Occipital lobe (tissue), 2 donors: ENCODE results near the gene DNM2. TPM values are rescaled to one million over a fixed set of nuclear protein-coding genes. Genes with fewer than 3 reads are reported as not detected.
"Not testable (repeated sequence)": the region's sequence is repeated elsewhere in the genome, so short reads cannot be mapped to it uniquely, and the experiment has no call there.

Source experiments
- DNase-seq: peaks from one replicate; lab custom pipeline; 2025; lab: John Stamatoyannopoulos, UW
- total RNA-seq: library from RNA; depleted of rRNA; stranded (reverse); fragments of >200 nt; gene quantifications from one replicate; pipeline ENCODE4 v1.2.3, GENCODE V29; 2014

DNM2 gene
- total RNA-seq, 1 donor from 2014 or later = 34.0 TPM

- DNase-seq = no peak
These were observed 33.5 kb downstream of the DNM2 start for GRCh38 chr19:10751109-10751953.

- peak; percentile 81 for DNase-seq
These were observed 34.5 kb downstream of the DNM2 start for GRCh38 chr19:10752237-10752912.

DNA sequence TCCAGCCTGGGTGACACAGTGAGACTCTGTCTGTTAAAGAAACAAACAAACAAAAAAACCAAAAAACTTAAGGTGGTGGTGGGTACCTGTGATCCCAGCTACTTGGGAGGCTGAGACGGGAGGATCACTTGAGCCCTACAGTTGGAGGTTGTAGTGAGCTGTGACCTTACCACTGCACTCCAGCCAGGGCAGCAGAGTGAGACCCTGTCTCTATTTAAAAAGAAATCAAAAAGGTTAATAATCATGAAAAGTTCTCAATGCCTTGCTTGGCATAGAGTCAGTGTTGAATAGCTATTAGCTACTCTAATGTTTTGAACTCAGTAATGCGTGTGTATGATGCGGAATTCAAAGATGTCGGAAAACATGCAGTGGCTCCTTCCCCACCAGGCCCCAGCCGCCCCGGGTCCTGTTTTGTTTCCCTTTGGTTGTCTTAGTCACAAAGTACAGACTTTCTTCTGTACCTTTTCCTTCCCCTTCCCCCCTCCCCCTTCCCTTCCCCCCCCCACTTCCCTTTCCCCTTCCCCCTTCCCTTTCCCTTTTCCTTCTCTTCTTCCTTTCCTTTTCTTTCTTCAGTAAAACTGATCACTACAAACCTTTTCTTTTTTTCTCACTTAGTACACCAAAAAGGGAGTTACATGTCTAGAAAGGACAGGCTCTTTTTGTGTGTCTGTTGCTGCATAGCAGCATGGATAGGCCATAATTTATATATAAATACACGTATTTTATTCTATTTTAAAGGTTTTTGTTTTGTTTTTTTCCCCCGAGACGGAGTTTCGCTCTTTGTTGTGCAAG, 35.2 kb downstream of the DNM2 start:
- no peak for DNase-seq

DNA sequence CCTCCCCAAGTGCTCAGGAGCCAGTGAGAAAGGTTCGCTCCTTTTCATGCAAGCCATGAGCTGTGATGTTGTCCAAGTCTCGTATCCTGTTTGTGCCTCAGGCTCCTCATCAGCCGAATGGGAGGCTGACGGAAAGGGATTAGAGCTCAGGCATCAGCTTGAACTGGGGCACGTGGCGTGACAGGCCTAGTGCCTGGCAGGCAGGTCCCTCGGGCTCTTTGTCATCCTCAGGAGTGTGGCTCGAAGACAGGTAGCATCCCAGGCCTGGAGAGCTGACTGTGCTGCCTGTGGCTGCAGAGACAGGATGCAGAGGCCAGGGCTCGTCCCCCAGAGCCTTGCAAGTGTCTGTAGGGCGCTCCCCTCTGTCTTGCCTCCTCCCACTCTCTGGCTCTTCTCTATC, 38.5 kb downstream of the DNM2 start:
- DNase-seq = no peak

GRCh38 chr19:10756791-10757190, 38.9 kb downstream of the DNM2 start:
- no peak for DNase-seq

GRCh38 chr19:10758050-10758449, 40.2 kb downstream of the DNM2 start:
- not testable (repeated sequence) for DNase-seq

- no peak for DNase-seq
These were observed 41.1 kb downstream of the DNM2 start for GRCh38 chr19:10758978-10759377.

- no peak for DNase-seq
These were observed 42.5 kb downstream of the DNM2 start for GRCh38 chr19:10760273-10760944.

- DNase-seq = no peak
These were observed 43.8 kb downstream of the DNM2 start for GRCh38 chr19:10761443-10762250.

- no peak for DNase-seq
These were observed 44.8 kb downstream of the DNM2 start for GRCh38 chr19:10762656-10763055.

DNA sequence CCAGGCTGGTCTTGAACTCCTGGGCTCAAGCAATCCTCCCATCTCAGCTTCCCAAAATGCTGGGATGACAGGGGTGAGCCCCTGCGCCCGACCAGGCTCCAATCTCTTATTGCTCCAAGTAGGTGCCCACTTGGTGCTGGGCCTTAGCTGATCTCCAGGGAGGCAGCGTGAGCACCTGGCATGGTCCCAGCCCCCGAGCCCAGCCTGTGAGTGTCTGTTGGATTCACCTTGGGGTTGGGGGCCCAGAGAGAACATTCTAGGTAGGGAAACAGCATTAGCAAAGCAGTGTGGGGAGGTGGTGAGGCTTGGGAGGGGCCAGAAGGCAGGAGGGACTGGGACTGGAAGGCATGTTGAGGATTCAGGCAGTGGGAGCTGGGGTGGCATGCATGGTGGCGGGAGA, 45.5 kb downstream of the DNM2 start:
- DNase-seq = no peak

DNA sequence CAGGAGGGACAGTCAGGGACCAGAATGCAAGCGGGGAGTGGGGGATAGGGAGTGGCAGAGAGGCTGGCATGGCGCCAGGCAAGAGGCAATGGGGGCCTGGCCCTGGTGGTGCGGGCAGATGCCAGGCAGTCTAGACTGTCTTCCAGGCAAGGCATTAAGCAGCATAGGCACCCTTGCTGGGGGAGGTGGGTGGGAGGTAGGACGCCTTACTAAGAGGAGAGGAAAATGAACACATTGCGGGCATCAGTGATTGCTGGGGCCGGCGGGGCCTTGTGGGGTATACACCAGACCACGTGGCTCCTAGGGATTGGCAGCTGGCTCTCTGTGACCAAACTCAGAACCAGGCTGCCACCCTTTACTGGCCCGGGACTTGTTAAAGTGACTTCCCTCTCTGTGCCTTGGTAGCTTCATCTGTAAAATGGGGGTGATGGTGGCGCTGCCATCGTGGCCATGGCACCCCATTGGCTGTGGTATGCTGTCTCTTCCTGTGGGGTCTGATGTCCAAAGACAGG, 46.0 kb downstream of the DNM2 start:
- no peak for DNase-seq

- no peak for DNase-seq
These were observed 46.5 kb downstream of the DNM2 start for GRCh38 chr19:10764340-10764894.

GRCh38 chr19:10766049-10766623, 48.3 kb downstream of the DNM2 start:
- DNase-seq = no peak

DNA sequence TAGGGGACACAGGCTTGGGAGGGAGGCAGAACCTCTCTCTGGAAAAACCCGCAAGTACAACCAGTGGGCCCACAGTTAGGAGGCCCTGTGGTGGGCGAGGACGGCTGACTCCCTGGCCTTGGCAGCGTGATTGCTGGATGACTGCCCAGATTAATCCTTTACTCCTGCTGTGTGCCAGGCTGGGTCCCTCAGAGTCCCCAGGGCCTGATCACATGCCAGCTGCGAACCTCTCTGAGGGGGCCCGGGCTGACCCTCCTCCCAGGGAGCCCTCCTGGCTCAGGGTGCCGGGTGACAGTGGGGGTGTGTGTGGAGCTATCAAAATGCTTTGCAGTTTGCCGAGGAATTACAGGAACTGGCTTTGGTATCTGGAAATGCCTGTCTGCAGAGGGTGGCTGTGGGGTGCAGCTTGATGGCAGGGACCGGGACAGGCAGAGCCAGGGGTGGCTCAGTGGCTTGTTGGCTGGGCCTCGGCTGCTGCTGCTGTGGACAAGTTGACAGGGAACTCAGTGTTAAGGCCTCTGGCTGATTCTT, 48.9 kb downstream of the DNM2 start:
- no peak for DNase-seq

GRCh38 chr19:10767726-10768125, 49.8 kb downstream of the DNM2 start:
- no peak for DNase-seq

GRCh38 chr19:10768369-10768768, 50.5 kb downstream of the DNM2 start:
- no peak for DNase-seq

GRCh38 chr19:10768936-10769335, 51.1 kb downstream of the DNM2 start:
- DNase-seq = no peak
